Endodermal cell (in vitro differentiated cells): ENCODE data around the gene BACH2. TPM values are rescaled to one million over a fixed set of nuclear protein-coding genes. Genes with fewer than 3 reads are reported as not detected.

Source experiments
- DNase-seq: peaks from one replicate; pipeline ENCODE4 v3.0.0-alpha.2; 2017
- H3K27ac ChIP-seq: 2 replicates; pipeline ENCODE4 v1.5.1; 2013; ENCODE audit warnings: mild to moderate bottlenecking, low read depth, low read length, moderate library complexity
- H3K27me3 ChIP-seq: 2 replicates; pipeline ENCODE4 v1.6.1; 2013; ENCODE audit warnings: mild to moderate bottlenecking, low read length, moderate library complexity; ENCODE audit not compliant: insufficient read depth, control insufficient read depth, poor library complexity, severe bottlenecking
- H3K36me3 ChIP-seq: 2 replicates; pipeline ENCODE4 v1.7.0; 2013; ENCODE audit warnings: mild to moderate bottlenecking, low read length, moderate library complexity; ENCODE audit not compliant: control insufficient read depth, insufficient read depth
- H3K4me1 ChIP-seq: one replicate; pipeline ENCODE4 v1.7.0; 2013; ENCODE audit warnings: low read length; ENCODE audit not compliant: control insufficient read depth, insufficient read depth
- H3K4me3 ChIP-seq: 2 replicates; pipeline ENCODE4 v1.5.1; 2013; ENCODE audit warnings: mild to moderate bottlenecking, low read length, moderate library complexity
- H3K9ac ChIP-seq: 2 replicates; pipeline ENCODE4 v1.6.1; 2013; ENCODE audit warnings: mild to moderate bottlenecking, low read length, moderate library complexity; ENCODE audit not compliant: poor library complexity, severe bottlenecking; ENCODE audit errors: extremely low read depth
- H3K9me3 ChIP-seq: 2 replicates; pipeline ENCODE4 v1.6.1; 2013; ENCODE audit warnings: mild to moderate bottlenecking, low read length, moderate library complexity; ENCODE audit not compliant: control insufficient read depth
- H3K27ac Mint-ChIP-seq: 2 replicates; pipeline ENCODE4 v1.8.0; 2020; ENCODE audit warnings: mixed read lengths
- H3K27me3 Mint-ChIP-seq: 2 replicates; pipeline ENCODE4 v1.8.0; 2021; ENCODE audit warnings: mild to moderate bottlenecking, mixed read lengths; ENCODE audit not compliant: insufficient read depth
- H3K36me3 Mint-ChIP-seq: 2 replicates; pipeline ENCODE4 v1.8.0; 2020; ENCODE audit warnings: low read depth, mixed read lengths
- H3K4me1 Mint-ChIP-seq: 2 replicates; pipeline ENCODE4 v1.8.0; 2020; ENCODE audit warnings: mixed read lengths
- H3K4me3 Mint-ChIP-seq: 2 replicates; pipeline ENCODE4 v1.8.0; 2020; ENCODE audit warnings: mild to moderate bottlenecking, moderate library complexity, mixed read lengths
- H3K9me3 Mint-ChIP-seq: 2 replicates; pipeline ENCODE4 v1.8.0; 2020; ENCODE audit warnings: mild to moderate bottlenecking, mixed read lengths
- CTCF ChIP-seq: fragments of 200-600 bp; sonication (generic); conservative IDR thresholded peaks from 2 replicates; pipeline ENCODE4 v1.5.0; 2021; ENCODE audit warnings: antibody characterized with exemption, mild to moderate bottlenecking
- WGBS, 2 experiments: methylation state at CpG; one replicate each; pipeline versions ENCODE4 v1.1.5 to v1.1.7; 2013; ENCODE audit warnings: missing lambda C conversion rate in 2 of 2, mixed read lengths in 1 of 2; ENCODE audit not compliant: insufficient coverage in 1 of 2, insufficient read length in 1 of 2; 5-methylcytosine and 5-hydroxymethylcytosine counted together
- total RNA-seq, 2 donors: library from RNA; stranded (reverse); fragmentation: NEBNext Ultra II Directional in 1 of 2; extraction: Animal tissue kit (Norgen Biotek cat#: 25700) in 1 of 2; gene quantifications; 2 replicates in 1 of 2; 3 replicates in 1 of 2; pipeline ENCODE4 v1.2.1, GENCODE V29; 2021

Gene BACH2
- total RNA-seq, 2 donors from 2014 or later = 11.0 to 22.3 TPM

GRCh38 chr6:89961481-89961880 lies 335.2 kb downstream of the BACH2 start:
- H3K27me3 Mint-ChIP-seq = no peaks in the 10 kb centered on the region
- H3K4me1 ChIP-seq = no peaks in the 10 kb centered on the region
- whole genome bisulfite sequencing, 2 experiments = 95 to 100% methylated on average over 2 of the region's 2 CpGs
- H3K36me3 Mint-ChIP-seq = no peaks in the 10 kb centered on the region
- H3K9me3 Mint-ChIP-seq = no peaks in the 10 kb centered on the region
- no peaks in the 10 kb centered on the region for H3K4me1 Mint-ChIP-seq
- H3K9ac ChIP-seq = no peak overlapping the region
- no peak for DNase-seq
- TF ChIP-seq CTCF = no peak
- no peaks in the 10 kb centered on the region for H3K36me3 ChIP-seq
- no peak overlapping the region for H3K4me3 Mint-ChIP-seq
- H3K27ac Mint-ChIP-seq = no peak overlapping the region
- H3K9me3 ChIP-seq = no peaks in the 10 kb centered on the region
- H3K27me3 ChIP-seq = no peaks in the 10 kb centered on the region
- no peak overlapping the region for H3K4me3 ChIP-seq
- no peak overlapping the region for H3K27ac ChIP-seq

- no peak overlapping the region for H3K27ac ChIP-seq
- H3K36me3 ChIP-seq = no peaks in the 10 kb centered on the region
- Mint-ChIP-seq H3K4me1 (no peaks in the 10 kb centered on the region), H3K9me3 (no peaks in the 10 kb centered on the region), H3K4me3 (no peak overlapping the region), H3K27me3 (no peaks in the 10 kb centered on the region), H3K36me3 (no peaks in the 10 kb centered on the region), H3K27ac (no peak overlapping the region)
- no peak for TF ChIP-seq CTCF
- DNase-seq = no peak
- H3K4me1 ChIP-seq = no peaks in the 10 kb centered on the region
- H3K27me3 ChIP-seq = no peaks in the 10 kb centered on the region
- WGBS, 2 experiments = 89 to 94% methylated on average over 4 to 6 of the region's 6 CpGs
- no peaks in the 10 kb centered on the region for H3K9me3 ChIP-seq
- H3K4me3 ChIP-seq = no peak overlapping the region
- H3K9ac ChIP-seq = no peak overlapping the region
These were observed 336.8 kb downstream of the BACH2 start for GRCh38 chr6:89959883-89960282.

- Mint-ChIP-seq H3K27me3 (no peaks in the 10 kb centered on the region), H3K36me3 (peaks cover 4% of the 10 kb centered on the region), H3K4me1 (peaks cover 13% of the 10 kb centered on the region), H3K9me3 (no peaks in the 10 kb centered on the region), H3K27ac (no peak overlapping the region), H3K4me3 (no peak overlapping the region)
- Histone ChIP-seq H3K4me1 (peaks cover 6% of the 10 kb centered on the region), H3K9ac (no peak overlapping the region), H3K27ac (no peak overlapping the region), H3K4me3 (no peak overlapping the region), H3K36me3 (no peaks in the 10 kb centered on the region), H3K9me3 (no peaks in the 10 kb centered on the region), H3K27me3 (no peaks in the 10 kb centered on the region)
- DNase-seq = no peak
- TF ChIP-seq CTCF = no peak
- 88 to 96% methylated on average over 4 of the region's 4 CpGs for WGBS, 2 experiments
These were observed 340.5 kb downstream of the BACH2 start for GRCh38 chr6:89956182-89956581.
